GM18499 (cell line): ENCODE measurements around the gene TDRD12.

Source experiments
- ATAC-seq: cut with Tn5 transposase; IDR thresholded peaks from one replicate; pipeline ENCODE4 v1.9.1; 2021; ENCODE audit warnings: moderate number of reproducible peaks; ENCODE audit not compliant: insufficient read depth, unreplicated experiment

TDRD12 gene

DNA sequence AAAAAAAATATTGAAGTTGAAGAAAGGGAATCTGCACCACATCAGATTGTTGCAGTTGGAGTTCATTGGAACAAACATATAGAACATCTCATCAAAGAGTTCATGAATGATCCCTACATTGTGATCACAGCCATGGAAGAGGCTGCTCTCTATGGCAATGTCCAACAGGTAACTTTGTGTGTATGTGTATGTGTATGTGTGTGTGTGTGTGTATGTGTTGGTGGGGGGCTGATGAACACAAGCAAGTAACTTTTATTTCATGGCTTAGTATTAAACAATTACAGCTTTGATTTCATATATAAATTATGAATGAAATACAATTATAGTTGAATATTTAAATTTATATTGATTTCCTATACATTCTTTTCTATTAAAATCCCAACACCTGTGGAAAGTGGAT lies 80.6 kb downstream of the TDRD12 start:
- ATAC-seq = no peak

- ATAC-seq = no peak
Observed at GRCh38 chr19:32800754-32801153, 81.2 kb downstream of the TDRD12 start.

DNA sequence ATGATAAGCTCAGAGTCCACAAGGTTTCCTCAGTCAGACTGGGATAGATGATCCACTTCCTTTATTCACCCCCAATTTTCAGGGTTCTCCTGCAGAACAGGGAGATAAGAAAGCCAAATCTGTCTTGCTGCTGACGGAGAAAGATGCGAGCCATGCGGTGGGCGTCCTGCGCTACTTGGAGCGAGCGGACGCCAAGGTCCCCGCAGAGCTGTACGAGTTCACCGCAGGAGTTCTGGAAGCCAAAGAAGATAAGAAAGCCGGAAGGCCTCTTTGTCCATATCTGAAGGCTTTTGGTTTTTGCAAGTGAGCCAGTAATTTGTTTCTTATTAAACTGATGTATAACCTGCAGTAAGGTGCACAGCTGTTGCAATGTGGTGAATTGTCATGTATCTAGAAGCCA lies 83.3 kb downstream of the TDRD12 start:
- ATAC-seq = no peak

DNA sequence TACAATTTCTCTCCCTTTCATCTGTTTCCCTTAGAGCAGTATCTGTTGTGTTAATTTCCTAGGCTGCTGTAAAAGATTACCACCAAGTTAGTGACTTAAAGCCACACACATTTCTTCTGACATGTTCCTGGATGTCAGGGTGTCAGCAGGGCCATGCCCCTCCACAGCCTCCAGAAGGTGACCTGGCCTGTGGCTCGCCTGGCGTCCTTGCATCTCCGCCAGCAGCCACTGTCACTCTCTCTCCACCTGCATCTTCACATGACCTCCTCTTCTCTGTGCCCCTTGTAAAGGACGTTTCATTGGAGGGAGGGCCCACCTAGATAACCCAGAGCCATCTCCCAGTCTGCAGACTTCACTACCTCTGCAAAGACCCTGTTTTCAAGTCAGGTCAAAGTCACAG lies 88.7 kb downstream of the TDRD12 start:
- ATAC-seq = no peak

DNA sequence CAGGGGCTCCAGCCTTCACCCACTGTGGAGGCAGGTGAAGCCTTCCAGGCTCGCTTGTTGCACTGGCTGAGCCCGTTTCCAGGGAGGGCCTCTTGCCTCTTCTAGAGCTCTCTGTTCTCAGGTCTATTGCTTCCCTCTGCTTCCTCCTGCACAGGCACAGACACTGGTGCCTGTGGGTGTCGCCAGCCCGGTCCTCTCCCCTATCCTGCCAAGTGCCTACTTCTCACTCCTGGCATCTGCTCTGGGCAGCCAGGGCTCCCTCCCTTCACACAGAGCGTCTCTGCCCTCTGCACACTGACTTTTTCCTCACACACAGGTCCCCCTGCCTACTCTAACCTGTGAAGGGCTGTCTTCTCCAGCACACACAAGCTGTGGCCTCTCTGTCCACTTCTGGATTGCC lies 89.7 kb downstream of the TDRD12 start:
- no peak for ATAC-seq

- no peak for ATAC-seq
Observed at GRCh38 chr19:32809754-32810153, 90.2 kb downstream of the TDRD12 start.

GRCh38 chr19:32810452-32810851 lies 90.9 kb downstream of the TDRD12 start:
- no peak for ATAC-seq

DNA sequence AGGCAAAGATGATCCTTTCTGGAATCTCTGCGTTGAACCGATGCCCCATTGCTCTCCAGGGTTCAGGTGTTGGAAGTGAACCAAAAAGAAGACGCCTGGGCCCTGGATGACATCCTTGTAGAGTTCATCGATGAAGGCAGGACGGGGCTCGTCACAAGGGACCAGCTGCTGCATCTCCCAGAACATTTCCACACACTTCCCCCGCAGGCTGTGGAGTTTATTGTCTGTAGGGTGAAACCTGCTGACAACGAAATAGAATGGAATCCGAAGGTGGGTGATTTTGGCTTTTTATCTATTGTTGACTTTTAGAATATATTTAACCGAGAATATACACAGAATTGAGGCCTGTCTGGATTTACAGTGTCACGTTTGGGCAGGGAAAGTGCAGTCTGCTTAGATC lies 91.6 kb downstream of the TDRD12 start:
- ATAC-seq = no peak

GRCh38 chr19:32812036-32812435 lies 92.5 kb downstream of the TDRD12 start:
- no peak for ATAC-seq

- ATAC-seq = no peak
Observed at GRCh38 chr19:32812571-32812970, 93.0 kb downstream of the TDRD12 start.

DNA sequence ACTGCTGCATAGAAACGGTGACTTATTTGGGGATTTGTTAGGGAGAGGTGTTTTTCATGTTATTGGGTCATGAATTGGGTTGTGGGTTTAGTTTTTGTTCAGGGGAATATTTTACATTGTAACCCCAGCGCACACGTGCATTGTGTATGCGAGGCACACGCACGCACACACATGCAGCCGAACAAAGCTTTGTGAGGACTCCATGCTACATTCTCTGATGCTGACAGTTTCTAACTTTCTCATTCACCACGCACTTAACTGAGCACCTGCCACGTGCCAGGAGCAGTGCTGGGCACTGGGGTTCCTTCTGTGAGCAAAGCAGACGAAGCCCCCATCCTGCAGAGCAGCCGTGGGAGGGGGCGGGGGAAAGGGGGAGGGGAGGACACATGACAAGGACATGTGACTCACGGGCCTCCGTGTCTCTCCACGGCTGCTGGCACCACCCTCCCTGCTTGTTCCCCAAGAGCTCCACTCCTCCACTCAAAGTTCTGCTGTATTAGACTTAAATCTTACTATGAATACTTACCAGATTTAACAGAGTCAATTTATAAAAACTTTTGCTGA lies 94.4 kb downstream of the TDRD12 start:
- ATAC-seq = no peak

DNA sequence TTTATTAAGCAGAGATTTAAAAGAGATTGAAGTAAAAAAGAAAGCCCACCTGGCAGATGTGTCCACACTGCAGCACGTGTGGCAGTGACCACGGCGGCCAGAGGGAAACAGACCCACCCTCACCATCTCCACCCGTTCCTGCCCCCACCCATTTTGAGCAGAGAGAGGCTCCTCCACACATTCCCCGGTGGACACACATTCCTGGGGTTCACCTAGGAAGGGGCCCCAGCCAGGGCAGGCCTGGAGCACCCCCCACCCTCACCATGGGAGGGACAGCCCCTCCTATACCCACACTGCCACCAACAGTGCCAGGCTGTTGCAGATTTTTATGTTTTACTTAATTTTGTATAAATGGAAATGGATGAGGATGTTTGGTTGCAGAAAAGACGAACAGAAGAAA lies 95.1 kb downstream of the TDRD12 start:
- no peak for ATAC-seq

DNA sequence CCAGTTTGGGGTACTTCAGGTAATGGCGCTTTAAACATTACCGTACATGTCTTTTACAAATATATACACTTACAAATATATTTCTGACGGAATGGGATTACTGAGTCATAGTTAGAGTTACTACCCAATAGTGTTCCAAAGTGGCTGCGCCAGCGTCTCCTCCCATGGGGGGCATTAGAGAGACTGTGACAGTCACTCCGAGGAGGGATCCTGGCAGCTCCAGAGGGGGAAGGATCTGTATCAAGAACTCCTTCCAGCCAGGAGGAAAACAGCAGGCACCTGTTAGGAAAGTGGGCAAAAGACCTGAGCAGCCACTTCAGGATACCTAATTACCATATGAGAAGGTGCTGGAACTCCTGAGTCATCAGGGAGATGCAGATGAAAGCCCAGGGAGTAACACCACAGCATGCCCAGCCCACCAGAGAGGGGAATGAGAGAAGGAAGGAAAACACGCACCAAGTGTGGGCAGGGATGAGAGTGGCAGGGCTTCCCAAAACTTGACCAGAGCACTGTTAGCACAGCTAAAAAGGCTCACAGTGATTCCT lies 97.1 kb downstream of the TDRD12 start:
- ATAC-seq = no peak

- ATAC-seq = no peak
Observed at GRCh38 chr19:32817569-32818476, 98.3 kb downstream of the TDRD12 start.

GRCh38 chr19:32818536-32818935 lies 99.0 kb downstream of the TDRD12 start:
- no peak for ATAC-seq

- ATAC-seq = no peak
Observed at GRCh38 chr19:32819419-32820400, 100.1 kb downstream of the TDRD12 start.

GRCh38 chr19:32822916-32823746 lies 103.6 kb downstream of the TDRD12 start:
- no peak for ATAC-seq

GRCh38 chr19:32823747-32824102 lies 104.2 kb downstream of the TDRD12 start:
- no peak for ATAC-seq

GRCh38 chr19:32824191-32824751 lies 104.7 kb downstream of the TDRD12 start:
- ATAC-seq = no peak
